ENCODE measurements around the gene PRRT4.

PRRT4 gene

GRCh38 chr7:128361411-128362379, at the start of gene PRRT4:
PRRT4 (minus strand) TSS chr7:128361690.
- DNase-seq (ENCODE audit: low spot score) = peak; percentile 81

- no peak for DNase-seq (ENCODE audit: low spot score)
These were observed 48.9 kb upstream of the PRRT4 start for GRCh38 chr7:128410451-128410753.

- peak; percentile 99 for DNase-seq (ENCODE audit: low spot score)
These were observed 48.3 kb upstream of the PRRT4 start, which contains the start of gene IMPDH1 for GRCh38 chr7:128409596-128410450. IMPDH1 (minus strand) TSS chr7:128409982; CDS start chr7:128409901, 81 bp downstream.

- DNase-seq (ENCODE audit: low spot score) = peak; percentile 56
These were observed 47.5 kb upstream of the PRRT4 start for GRCh38 chr7:128408709-128409595.

- DNase-seq (ENCODE audit: low spot score) = no peak
These were observed 46.5 kb upstream of the PRRT4 start for GRCh38 chr7:128407751-128408708.

GRCh38 chr7:128407233-128407589, 45.7 kb upstream of the PRRT4 start:
- DNase-seq (ENCODE audit: low spot score) = no peak

- no peak for DNase-seq (ENCODE audit: low spot score)
These were observed 45.1 kb upstream of the PRRT4 start for GRCh38 chr7:128406314-128407232.

GRCh38 chr7:128405471-128406313, 44.2 kb upstream of the PRRT4 start:
- peak; percentile 93 for DNase-seq (ENCODE audit: low spot score)

- peak; percentile 60 for DNase-seq (ENCODE audit: low spot score)
These were observed 43.5 kb upstream of the PRRT4 start for GRCh38 chr7:128404886-128405470.

GRCh38 chr7:128404143-128404681, 42.7 kb upstream of the PRRT4 start:
- no peak for DNase-seq (ENCODE audit: low spot score)

- no peak for DNase-seq (ENCODE audit: low spot score)
These were observed 42.2 kb upstream of the PRRT4 start for GRCh38 chr7:128403676-128404075.

- DNase-seq (ENCODE audit: low spot score) = no peak
These were observed 40.9 kb upstream of the PRRT4 start for GRCh38 chr7:128402356-128402755.

- DNase-seq (ENCODE audit: low spot score) = no peak
These were observed 39.1 kb upstream of the PRRT4 start for GRCh38 chr7:128400566-128400965.

- no peak for DNase-seq (ENCODE audit: low spot score)
These were observed 38.5 kb upstream of the PRRT4 start for GRCh38 chr7:128399991-128400390.

GRCh38 chr7:128398841-128399135, 37.3 kb upstream of the PRRT4 start:
- DNase-seq (ENCODE audit: low spot score) = no peak

- DNase-seq (ENCODE audit: low spot score) = peak; percentile 82
These were observed 36.7 kb upstream of the PRRT4 start for GRCh38 chr7:128398016-128398840.

- DNase-seq (ENCODE audit: low spot score) = no peak
These were observed 34.9 kb upstream of the PRRT4 start for GRCh38 chr7:128396357-128396756.

Measured in GM03348 (cell line).